Pulmonary artery endothelial cell (primary cell): ENCODE data around the gene CUL3. TPM values are rescaled to one million over a fixed set of nuclear protein-coding genes. Genes with fewer than 3 reads are reported as not detected.

Experiments
- DNase-seq: peaks from one replicate; pipeline ENCODE4 v3.0.0-alpha.2; 2011; ENCODE audit warnings: low read depth, low spot score
- total RNA-seq: library from RNA; depleted of rRNA; stranded (reverse); fragments of >200 nt; gene quantifications from 2 replicates; pipeline ENCODE4 v1.2.3, GENCODE V29; 2014

CUL3 gene
- total RNA-seq, 1 donor from 2014 or later: 62.7 TPM

DNA sequence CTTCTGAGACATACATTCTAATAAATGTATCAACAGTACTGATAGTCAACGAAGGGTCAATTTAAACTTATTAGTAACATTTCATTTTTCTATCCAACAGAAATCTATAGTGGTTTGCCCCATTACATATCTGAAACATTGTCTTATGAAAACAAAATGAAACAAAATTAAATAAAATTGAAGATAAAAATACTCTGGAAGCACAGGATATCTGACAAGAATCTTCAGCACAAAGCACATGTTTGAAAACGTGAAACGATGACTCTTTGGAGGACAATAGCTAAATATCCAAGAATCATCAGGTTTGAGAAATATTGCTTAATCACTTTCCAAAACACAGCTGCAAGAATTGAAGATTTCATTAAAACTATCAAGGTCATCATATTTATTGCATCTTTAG, 112.3 kb downstream of the CUL3 start:
- no peak for DNase-seq

DNA sequence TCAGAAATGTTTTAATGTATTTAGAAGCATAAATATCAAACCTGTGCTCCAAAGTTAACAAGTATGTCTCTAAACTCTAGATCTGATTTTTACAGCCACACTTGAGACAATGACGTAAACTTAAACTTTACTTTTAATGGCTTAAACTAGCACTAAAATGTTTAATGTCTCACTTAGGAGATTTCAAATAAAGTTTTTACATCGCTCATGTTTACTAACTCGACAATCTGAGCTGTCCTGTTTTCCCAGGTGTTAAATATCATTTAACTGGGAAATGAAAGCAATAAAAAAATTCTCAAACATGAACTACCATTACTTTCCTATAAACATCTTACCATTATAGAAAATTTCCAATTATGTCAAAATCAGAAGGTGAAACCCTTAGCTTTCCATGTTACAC, 113.0 kb downstream of the CUL3 start:
- no peak for DNase-seq

DNA sequence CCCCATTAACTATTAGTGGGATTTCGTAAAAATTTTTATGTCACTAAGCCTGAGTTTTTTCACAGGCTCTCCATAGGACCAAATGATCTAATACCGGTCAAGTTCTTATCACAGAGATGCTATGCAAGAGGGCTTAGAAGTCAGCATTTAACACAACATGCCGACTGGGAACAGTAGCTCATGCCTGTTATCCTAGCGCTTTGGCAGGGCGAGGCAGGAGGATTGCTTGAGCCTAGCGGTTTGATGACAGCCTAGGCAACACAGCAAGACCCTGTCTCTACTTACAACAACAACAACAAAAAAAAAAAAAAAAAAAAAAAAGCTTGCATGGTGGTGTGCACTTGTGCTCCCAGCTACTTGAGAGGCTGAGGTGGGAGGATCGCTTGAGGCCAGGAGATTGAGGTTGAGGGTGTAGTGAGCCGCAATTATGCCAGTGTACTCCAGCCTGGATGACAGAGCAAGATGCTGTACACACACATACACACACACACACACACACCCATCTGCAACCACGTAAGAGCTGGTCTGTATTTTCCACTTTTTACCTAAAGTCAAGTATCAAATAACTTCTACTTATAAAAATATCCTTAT, 115.7 kb downstream of the CUL3 start:
- DNase-seq: no peak

DNA sequence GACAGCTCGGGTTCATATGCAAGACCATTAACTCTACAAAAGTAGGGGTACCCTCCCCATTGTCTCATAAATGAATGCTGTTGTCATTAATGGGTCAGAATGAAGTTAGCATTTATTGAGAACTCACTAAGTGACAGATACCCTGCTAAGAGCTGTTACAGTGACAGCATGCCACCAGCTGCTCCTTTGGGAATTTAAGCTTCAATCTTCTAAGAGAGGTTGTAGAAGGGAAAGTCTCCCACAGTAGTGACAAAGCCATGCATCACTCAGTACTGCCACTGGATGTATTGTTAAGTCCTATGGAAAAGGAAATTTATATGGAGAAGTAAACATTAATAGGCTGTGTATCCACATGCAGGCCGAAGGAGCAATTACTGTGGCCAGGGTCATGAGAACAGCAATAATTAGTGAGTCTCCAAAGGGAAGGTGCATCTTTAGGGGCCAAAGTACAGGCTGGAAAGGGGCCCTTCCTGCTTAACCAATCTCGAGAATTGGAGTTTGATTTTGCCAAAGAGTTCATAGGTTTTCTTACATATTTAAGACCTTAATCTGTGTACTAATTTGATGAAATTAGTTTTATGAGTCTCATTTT, 118.8 kb downstream of the CUL3 start:
- DNase-seq: no peak

DNA sequence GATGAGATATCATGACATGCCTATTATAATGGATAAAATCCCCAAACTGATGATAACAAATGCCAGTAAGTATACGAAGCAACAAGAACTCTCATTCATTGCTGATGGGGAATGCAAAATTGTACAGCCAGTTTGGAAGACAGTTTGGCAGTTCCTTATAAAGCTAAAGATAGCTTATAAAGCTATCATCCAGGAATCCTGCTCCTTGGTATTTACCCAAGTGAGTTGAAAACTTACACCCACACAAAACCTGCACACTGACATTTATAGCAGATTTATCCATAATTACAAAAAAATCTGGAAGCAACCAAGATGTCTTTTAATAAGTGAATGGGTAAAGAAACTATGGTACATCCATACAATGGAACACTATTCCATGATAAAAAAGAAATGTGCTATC, 123.8 kb downstream of the CUL3 start:
- DNase-seq: no peak

DNA sequence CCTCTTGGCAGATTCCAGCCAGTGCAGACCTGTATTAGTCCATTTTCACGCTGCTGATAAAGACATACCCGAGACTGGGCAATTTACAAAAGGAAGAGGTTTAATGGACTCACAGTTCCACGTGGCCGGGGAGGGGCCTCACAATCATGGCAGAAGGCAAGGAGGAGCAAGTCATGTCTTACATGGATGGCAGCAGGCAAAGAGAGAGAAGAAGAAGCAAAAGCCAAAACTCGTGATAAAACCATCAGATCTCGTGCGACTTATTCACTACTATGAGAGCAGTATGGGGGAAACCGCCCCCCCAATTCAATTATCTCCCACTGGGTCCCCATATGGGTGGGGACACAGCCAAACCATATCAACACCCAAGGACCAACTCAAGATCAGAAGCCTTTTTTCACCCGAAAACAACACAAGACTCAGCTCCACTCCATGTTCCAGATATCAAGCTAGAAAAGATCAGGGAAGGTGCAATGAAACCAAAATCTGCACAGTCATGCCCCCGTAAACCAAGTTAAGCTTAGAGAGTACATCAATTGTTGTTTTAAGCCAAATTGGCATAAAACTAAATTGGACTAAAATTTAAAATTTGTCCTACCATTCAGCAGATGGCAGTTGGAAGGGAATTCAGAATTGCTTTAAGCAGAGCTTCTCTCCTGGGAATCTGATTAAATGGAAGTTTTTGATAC, 127.6 kb downstream of the CUL3 start:
- DNase-seq: no peak

DNA sequence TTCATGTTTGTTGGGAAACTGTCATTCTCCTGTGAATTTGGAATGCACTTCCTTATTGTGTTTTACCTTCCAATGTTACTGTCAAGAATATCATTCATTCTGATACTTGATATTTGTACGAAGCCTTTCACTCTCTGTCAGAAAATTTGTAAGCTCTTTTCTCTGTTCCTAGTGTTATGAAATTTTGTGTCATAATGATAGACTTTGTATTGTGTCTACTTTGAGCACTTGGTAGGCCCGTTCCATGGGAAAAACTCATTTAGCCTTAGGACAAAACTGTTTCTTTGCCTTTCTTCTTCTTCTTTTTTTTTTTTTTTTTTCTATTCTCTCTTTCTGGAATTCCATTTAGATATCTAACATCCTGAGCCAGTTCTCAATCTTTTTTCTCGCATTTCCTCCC, 131.3 kb downstream of the CUL3 start:
- DNase-seq: no peak

DNA sequence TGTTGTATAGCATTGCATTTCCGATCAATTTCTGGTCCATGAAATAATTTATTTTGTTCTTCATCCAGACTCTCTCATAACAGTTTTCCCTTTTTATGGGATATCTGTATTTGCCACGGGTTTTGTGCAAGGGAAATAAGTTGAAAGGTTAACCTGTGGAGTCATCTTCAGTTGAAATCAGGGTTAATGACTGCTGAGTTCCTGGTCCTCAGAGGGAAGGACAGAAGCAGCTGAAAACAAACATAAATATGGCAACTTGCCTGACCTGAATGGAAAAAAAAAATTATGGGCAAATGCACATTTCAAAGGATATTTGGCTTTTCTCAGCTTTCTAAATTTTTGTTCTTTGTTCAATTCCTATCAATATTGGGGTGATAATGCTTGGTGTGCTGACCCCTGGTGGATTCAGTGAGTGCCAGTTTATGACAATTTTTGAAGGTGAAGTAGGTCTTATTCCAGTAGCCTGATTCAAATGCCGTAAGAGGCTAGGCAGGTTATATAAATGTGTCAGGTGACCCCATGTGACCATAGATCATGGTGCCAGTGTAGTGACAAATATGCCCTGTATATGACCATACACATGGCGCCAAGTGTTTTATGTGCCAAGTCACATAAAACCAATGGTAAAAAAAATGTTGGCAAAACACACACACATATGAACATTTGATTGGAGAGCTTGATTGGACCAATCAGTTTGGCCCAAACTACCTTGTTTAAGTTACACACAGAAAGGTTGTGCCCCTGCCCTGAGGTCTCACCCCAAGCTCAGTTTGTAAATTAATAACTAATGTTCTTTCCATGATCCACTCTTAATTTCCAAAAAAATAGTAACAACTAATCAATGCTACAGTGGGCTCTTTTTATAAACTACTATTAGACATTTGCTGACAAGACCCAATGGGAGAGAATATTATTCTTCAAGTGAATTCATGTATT, 135.7 kb downstream of the CUL3 start:
- peak; percentile 32 for DNase-seq

DNA sequence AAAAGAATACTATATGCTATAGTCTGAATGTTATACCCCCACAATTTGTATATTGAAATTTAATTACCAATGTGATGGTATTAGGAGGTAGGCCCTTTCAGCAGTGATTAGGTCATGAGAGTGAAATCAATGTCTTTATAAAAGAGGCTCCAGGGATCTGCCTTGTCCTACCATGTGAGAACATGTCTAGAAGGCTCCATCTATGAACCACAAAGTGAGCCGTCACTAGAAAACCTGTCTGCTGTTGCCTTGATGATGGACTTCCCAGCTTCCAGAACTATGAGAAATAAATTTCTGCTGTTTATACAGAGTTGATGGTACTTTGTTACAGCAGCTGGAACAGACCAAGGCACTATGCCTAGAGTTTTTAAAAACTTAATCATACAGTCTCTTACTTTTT, 136.9 kb downstream of the CUL3 start:
- no peak for DNase-seq

DNA sequence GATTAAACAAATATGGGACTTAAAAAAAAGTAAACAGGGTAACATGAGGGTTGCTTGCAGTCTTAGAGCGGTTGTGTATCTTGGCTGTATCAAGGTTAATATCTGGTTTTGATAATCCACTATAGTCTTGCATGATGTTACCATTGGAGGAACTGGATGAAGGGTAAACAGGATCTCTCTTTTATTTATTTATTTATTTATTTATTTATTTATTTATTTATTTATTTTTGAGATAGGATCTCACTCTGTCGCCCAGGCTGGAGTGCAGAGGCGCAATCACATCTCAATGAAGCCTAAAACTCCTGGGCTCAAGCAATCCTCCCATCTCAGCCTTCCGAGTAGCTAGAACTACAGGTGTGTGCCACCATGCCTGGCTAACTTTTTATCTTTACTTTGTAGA, 140.4 kb downstream of the CUL3 start:
- DNase-seq: no peak

DNA sequence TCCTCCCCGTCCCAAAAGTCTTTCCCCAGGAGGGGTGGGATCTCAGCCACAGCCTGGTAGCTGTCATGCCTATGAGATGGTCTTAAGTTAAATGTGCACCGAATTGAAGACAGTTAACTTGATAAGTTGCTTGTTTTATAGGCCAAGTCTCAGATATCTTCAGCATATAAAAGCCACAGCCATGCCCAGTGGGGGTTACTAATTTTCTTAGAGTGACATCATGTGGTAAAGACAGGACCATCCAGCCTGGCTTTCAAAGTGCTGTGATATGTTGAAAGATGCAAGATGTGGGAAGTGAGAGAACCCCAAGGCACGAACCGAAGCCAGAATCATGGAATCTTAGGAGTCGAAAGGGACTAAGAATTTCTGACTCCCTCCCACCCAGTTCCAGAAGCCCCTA, 141.1 kb downstream of the CUL3 start:
- DNase-seq: no peak

DNA sequence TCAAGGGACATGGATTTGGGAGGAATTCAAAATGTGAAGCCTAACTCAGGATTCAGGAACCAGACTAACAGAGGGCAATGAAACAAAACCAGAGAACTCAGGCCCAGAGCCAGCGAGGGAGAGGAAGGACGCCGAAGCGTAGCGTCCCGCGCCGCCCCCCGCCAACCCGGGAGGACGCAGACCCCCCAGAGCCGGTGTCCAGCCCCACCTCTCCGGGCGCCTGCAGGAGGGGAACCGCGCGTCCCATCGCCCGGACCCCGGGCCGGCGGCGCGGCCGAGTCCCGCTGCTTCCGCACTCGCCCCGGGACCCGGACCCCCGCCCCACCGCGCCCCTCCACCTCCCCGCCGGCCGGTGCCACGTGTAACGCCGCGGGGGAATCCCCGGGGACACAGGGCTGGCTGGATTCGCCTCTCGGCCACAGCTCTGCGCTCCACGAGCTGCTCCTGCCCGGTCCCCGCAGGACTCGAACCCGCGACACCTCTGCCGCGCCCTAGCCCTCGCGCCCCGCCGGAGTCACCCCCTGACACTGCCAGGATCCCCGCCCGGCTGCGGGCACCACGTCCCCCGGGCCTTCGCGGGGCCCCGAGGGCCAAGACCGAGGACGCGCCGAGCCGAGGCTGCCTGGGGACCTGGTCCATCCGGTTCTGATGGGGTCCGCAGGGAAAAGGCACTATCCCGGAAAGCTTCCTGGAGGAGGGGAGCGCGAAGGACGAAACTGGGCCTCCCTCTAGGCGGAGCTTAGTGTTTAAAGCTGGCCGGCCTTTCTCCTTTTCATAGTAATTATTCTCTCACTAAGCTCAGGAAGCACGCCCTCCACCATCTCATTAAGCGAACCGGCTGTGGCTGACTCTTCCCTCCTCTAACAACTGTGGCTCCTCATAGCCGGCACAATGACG, 142.8 kb downstream of the CUL3 start:
- DNase-seq: no peak

DNA sequence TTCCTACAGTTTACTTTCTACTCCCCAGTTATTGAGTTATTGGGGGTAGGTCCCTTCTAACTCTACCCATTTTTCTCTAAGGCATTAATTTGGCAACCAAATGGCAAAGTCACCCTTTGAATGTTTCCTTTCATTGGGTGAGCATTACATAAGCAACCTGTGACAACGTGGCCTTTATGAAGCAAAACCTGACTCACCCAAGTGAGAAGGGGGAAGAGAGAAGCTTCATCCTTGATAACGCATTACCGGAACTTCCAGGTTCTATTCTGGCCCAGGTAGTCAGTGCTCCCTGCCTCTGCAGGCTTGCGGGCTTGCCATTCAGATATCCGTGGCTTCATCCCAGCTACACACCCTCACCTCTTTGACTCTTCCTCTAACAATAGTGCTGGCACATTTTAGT, 144.2 kb downstream of the CUL3 start:
- DNase-seq: no peak

DNA sequence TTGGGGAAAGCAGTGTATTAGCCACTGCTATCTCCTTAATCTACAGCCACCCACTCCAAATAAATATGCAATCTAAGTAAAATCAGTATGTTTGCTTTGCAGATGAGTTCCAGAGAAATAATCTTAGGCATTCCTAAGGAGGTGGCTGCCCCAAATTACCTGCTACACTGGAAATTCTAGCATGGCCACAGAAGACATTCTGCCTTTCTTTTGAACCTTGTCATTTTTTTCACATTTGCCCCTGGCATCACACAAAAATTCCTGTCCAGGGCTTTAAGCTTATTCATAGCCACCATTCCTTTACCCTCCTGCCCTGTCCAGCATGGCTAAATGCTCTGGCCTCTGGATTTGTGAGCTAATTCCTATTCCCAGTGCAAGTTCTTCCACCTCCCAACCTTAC, 146.4 kb downstream of the CUL3 start:
- no peak for DNase-seq

DNA sequence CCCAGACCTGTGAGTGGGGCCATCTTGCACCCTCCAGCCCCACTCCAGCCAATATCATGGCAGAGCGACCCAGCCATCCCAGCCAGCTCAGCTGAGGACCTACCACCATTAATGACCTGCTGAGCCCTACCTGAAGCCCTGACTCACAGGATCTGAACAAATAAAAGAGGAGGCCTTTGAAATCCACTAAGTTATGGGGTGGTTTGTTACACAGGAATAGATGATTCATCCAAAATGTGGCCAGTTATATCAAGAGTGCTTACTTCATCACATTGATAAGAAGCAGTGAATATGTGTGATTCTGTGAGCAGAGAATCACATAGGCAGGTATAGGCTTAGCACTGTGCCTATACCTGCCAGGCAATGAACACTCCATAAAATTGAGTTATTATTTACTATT, 148.5 kb downstream of the CUL3 start:
- no peak for DNase-seq

DNA sequence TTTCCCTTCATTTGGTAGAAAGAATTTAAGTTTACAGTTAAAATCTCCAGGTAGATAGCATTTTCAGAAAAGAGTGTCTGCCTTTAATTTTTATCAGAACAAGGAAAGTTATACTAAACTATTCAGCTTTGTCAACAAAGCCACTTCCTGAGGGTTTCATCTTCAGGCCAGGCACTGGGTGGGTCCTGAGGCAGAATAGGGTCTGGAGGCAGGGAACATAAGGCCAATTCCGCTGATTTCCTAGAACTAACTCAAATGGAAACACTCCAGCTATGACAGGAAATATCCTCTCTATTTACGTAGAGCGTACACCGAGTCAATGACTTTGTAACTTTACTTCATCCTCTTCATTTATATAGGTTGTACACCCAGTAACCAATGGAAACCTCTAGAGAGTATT, 150.5 kb downstream of the CUL3 start:
- no peak for DNase-seq

DNA sequence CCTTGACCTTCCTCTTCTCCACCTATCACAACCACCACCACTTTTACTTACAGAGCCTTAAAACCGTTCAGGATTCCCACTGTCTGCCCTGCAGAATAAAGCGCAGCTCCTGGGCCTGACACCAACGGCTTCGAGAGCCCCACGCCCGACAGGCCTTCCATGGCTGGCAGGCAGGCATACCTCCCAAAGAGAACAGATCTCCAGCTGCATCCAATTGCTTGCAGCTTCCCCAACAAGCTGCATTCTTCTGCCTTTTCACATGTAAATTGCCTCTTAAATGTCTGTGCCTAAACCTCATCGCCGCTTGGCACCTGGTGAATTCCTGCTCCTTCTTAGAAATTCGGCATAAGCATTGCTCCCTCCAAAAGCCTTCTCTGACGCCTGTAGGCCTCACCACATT, 151.7 kb downstream of the CUL3 start:
- DNase-seq: no peak

DNA sequence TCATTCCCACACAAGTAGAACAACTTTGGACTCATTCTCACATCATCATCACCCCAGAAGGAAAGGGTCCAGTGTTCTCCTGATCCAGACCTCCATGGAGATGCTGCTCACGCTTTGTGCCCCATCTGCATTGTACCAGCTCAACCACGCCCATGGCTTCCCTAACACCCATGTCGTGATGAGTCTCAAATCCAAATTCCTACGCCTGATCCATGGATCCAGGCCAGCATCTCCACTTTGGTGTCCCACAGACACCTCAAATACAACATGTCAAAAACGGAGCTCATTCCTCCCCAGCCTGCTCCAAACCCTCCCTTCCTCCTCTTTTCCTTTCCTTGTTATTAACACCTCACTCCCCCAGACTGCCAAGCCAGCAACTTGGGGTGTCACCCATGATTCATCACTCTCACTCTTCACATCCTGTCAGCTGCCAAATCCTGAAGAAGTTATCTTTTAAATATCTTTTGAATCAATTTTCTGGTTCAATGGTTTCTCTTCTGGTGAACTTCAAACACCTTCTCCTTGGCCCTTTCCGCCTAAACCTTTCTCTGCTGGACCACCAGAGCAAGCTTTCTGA, 153.1 kb downstream of the CUL3 start:
- no peak for DNase-seq

DNA sequence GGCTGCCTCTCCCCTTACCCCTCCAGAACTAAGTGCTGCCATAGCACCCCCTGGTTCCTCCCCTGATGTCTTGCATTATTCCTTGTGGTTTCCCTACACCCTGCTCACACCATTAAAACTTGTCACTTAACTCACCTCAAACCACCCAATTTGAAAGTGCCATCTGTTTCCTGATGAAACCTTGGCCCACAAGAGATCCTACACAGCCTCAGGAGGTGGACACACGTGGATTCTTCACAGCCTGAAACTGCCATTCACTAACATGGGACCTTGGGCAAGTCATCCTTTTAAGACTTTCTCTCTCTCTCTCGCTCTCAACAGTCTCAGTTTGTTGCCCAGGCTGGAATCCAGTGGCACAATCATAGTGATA, 155.7 kb downstream of the CUL3 start:
- no peak for DNase-seq

DNA sequence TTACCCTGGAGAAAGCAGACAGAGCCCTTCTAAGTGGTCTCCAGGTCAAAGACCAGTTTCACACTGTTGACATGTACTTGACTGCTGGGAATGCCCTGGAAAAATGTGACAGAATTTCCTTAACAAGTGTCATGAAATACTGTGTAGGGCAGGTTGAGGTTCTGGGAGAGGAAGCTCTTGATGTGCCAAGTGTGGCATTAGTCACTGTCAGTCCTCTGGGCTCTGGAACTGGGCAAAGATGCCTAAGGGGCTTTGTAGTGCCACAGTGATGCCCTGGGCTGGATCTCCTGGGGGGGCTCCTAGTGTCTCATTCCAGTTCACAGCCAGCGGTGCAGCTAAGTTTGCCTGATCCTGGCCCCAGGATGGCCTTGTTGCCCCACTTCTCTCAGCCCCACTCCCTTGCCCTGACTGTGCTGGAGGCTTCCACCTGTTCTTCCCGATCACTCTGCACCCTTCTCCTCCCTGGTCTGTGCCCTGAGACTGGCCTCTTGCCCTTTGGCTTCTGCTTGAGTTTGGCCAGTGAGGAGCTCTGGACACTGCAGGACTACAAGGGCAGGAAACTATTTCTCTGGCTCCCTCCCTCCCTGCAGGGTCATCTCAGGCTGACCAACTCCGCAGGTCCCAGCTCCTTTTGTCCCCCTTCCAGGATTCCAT, 156.2 kb downstream of the CUL3 start:
- no peak for DNase-seq
